Glutamatergic neuron (in vitro differentiated cells): Measurements from ENCODE around the gene POLR1E. TPM values are rescaled to one million over a fixed set of nuclear protein-coding genes. Genes with fewer than 3 reads are reported as not detected.

Experiments used
- DNase-seq: peaks from one replicate; pipeline ENCODE4 v3.0.0; 2022
- H3K27ac Mint-ChIP-seq: one replicate; pipeline ENCODE4 v1.8.0; 2020; ENCODE audit warnings: mild to moderate bottlenecking, mixed read lengths, inconsistent platforms; ENCODE audit not compliant: unreplicated experiment
- H3K27me3 Mint-ChIP-seq: one replicate; pipeline ENCODE4 v1.8.0; 2020; ENCODE audit warnings: mild to moderate bottlenecking, moderate library complexity, mixed read lengths, inconsistent platforms; ENCODE audit not compliant: unreplicated experiment
- H3K36me3 Mint-ChIP-seq: one replicate; pipeline ENCODE4 v1.8.0; 2020; ENCODE audit warnings: mild to moderate bottlenecking, mixed read lengths, inconsistent platforms; ENCODE audit not compliant: unreplicated experiment
- H3K4me1 Mint-ChIP-seq: one replicate; pipeline ENCODE4 v1.8.0; 2020; ENCODE audit warnings: mild to moderate bottlenecking, low read depth, mixed read lengths, inconsistent platforms; ENCODE audit not compliant: unreplicated experiment
- H3K4me3 Mint-ChIP-seq: one replicate; pipeline ENCODE4 v1.8.0; 2020; ENCODE audit warnings: mild to moderate bottlenecking, mixed read lengths, inconsistent platforms; ENCODE audit not compliant: unreplicated experiment
- H3K9me3 Mint-ChIP-seq: one replicate; pipeline ENCODE4 v1.8.0; 2020; ENCODE audit warnings: mild to moderate bottlenecking, moderate library complexity, mixed read lengths, inconsistent platforms; ENCODE audit not compliant: unreplicated experiment
- CTCF ChIP-seq: fragments of 200-600 bp; sonication (generic); IDR thresholded peaks from one replicate; pipeline ENCODE4 v1.5.0; 2021; ENCODE audit not compliant: partially characterized antibody, unreplicated experiment
- total RNA-seq: library from RNA; stranded (reverse); fragmentation: NEBNext Ultra II Directional; extraction: Animal tissue kit (Norgen Biotek cat#: 25700); gene quantifications from one replicate; pipeline ENCODE4 v1.2.1, GENCODE V29; 2021; ENCODE audit not compliant: unreplicated experiment

Gene POLR1E
- total RNA-seq, 1 donor from 2014 or later: 58.2 TPM

DNA sequence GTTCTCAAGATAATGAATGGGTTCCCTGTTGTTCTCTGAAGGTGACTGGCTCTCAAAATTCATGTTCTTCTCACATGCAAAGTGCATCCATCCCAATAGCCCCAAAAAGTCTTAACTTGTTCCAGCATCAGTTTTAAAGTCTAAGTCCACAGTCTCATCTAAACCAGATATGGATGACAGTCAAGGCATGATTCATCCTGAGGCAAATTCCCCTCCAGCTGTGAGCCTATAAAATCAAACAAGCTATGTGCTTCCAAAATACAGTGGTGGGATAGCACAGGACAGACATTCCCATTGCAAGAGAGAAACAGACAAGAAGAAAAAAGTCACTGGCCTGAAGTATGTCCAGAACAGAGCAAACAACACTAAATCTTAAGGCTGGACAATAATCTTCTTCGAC, 65.0 kb downstream of the POLR1E start:
- Mint-ChIP-seq H3K9me3 (peaks cover 4% of the 10 kb centered on the region), H3K27me3 (no peaks in the 10 kb centered on the region), H3K27ac (no peak overlapping the region), H3K4me3 (no peak overlapping the region), H3K36me3 (peaks cover 5% of the 10 kb centered on the region), H3K4me1 (no peaks in the 10 kb centered on the region)
- no peak for DNase-seq
- TF ChIP-seq CTCF: no peak

GRCh38 chr9:37551468-37551867, 65.7 kb downstream of the POLR1E start:
- no peak for DNase-seq
- no peak for TF ChIP-seq CTCF
- no peak overlapping the region for H3K4me3 Mint-ChIP-seq
- H3K36me3 Mint-ChIP-seq: peaks cover 5% of the 10 kb centered on the region
- no peak overlapping the region for H3K27ac Mint-ChIP-seq
- peaks cover 4% of the 10 kb centered on the region for H3K9me3 Mint-ChIP-seq
- H3K27me3 Mint-ChIP-seq: no peaks in the 10 kb centered on the region
- no peaks in the 10 kb centered on the region for H3K4me1 Mint-ChIP-seq

DNA sequence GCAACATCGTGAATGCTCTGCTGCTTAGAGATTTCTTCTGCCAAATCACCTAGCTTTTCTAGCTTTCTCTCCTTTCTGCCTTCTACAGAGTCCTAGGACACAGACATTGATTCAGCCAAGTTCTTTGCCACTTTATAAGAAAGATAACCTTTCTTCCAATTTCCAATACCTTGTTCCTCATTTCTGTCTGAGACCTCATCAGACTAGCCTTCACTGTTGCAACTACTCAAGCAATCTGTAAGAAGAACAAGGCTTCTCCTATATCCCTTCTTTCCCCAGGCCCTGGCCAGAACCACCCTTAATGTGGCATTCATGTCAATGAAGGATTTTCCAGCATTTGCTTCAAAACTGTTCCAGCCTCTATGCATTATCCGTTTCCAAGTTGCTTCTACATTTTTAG, 66.1 kb downstream of the POLR1E start:
- no peak overlapping the region for H3K27ac Mint-ChIP-seq
- H3K4me3 Mint-ChIP-seq: no peak overlapping the region
- H3K27me3 Mint-ChIP-seq: no peaks in the 10 kb centered on the region
- H3K4me1 Mint-ChIP-seq: no peaks in the 10 kb centered on the region
- H3K36me3 Mint-ChIP-seq: peaks cover 5% of the 10 kb centered on the region
- no peak for TF ChIP-seq CTCF
- DNase-seq: no peak
- peaks cover 4% of the 10 kb centered on the region for H3K9me3 Mint-ChIP-seq

Other genes starting within 250 kb of the POLR1E start
- gene GRHPR, start 63.3 kb upstream of the POLR1E start, total RNA-seq: 78.1 TPM
- 14.3 TPM for gene ZBTB5, start 20.5 kb upstream of the POLR1E start, total RNA-seq
- gene FBXO10, start 90.4 kb downstream of the POLR1E start, total RNA-seq: 68.7 TPM
- gene TOMM5, start 106.6 kb downstream of the POLR1E start, total RNA-seq: 52.4 TPM
- 38.1 TPM for gene FRMPD1, start 165.0 kb downstream of the POLR1E start, total RNA-seq